ENCODE measurements around the gene SAAL1. TPM values are rescaled to one million over a fixed set of nuclear protein-coding genes. Genes with fewer than 3 reads are reported as not detected.

The SAAL1 gene
- total RNA-seq, 5 donors from 2014 or later (not counting 1 experiment from before 2014, with no cell fraction given), result 17.2 to 22.5 (median 18.8) TPM

- no peaks in the 10 kb centered on the region for H3K9me3 ChIP-seq
- H3K4me3 ChIP-seq (ENCODE audit: control insufficient read depth in 1 of 2, extremely low read depth in 1 of 2, low read length in 1 of 2), result no peak overlapping the region
- no peak overlapping the region for H3K27ac Mint-ChIP-seq
- no peaks in the 10 kb centered on the region for H3K4me1 Mint-ChIP-seq
- no peak for DNase-seq
- no peaks in the 10 kb centered on the region for H3K9me3 Mint-ChIP-seq
- H3K36me3 Mint-ChIP-seq, result peaks cover 23% of the 10 kb centered on the region
- no peak overlapping the region for H3K27ac ChIP-seq (ENCODE audit: low read length)
- ATAC-seq (replicated peaks in 1 of 4), result no peak
- H3K4me3 Mint-ChIP-seq, result no peak overlapping the region
- ChIA-PET POLR2A (interaction anchor here in 1 of 2 donors (0.6 kb wide), 1 partner anchor 463 kb away, joined by 7 read pairs; no protein-coding TSS in a partner anchor), CTCF (interaction anchor here in 1 of 2 donors (0.6 kb wide), 1 partner anchor 14 kb away, joined by 4 read pairs; no protein-coding TSS in a partner anchor)
- no CpG with 5 or more reads among the region's 3 CpGs for WGBS (ENCODE audit: insufficient coverage)
- H3K27me3 ChIP-seq (replicated peaks in 1 of 2; ENCODE audit: control insufficient read depth in 2 of 2, extremely low read depth in 1 of 2, insufficient read depth in 2 of 2, low read length in 1 of 2), result no peaks in the 10 kb centered on the region
- no peaks in the 10 kb centered on the region for H3K4me1 ChIP-seq (ENCODE audit: control insufficient read depth in 1 of 2, extremely low read depth in 1 of 2, insufficient read depth in 2 of 2, low read length in 2 of 2)
- no peaks in the 10 kb centered on the region for H3K36me3 ChIP-seq (ENCODE audit: control insufficient read depth in 2 of 2, extremely low read depth in 1 of 2, insufficient read depth in 1 of 2, low read length in 1 of 2)
- H3K27me3 Mint-ChIP-seq, result no peaks in the 10 kb centered on the region
Observed at GRCh38 chr11:18075444-18075843, 30.4 kb downstream of the SAAL1 start.

- Mint-ChIP-seq H3K36me3 (peaks cover 34% of the 10 kb centered on the region), H3K27ac (no peak overlapping the region), H3K9me3 (no peaks in the 10 kb centered on the region), H3K27me3 (no peaks in the 10 kb centered on the region), H3K4me1 (no peaks in the 10 kb centered on the region), H3K4me3 (no peak overlapping the region)
- Histone ChIP-seq H3K27me3 (replicated peaks in 1 of 2; ENCODE audit: control insufficient read depth in 2 of 2, extremely low read depth in 1 of 2, insufficient read depth in 2 of 2, low read length in 1 of 2) (no peaks in the 10 kb centered on the region), H3K4me3 (ENCODE audit: control insufficient read depth in 1 of 2, extremely low read depth in 1 of 2, low read length in 1 of 2) (no peak overlapping the region), H3K4me1 (ENCODE audit: control insufficient read depth in 1 of 2, extremely low read depth in 1 of 2, insufficient read depth in 2 of 2, low read length in 2 of 2) (no peaks in the 10 kb centered on the region), H3K9me3 (no peaks in the 10 kb centered on the region), H3K27ac (ENCODE audit: low read length) (no peak overlapping the region), H3K36me3 (ENCODE audit: control insufficient read depth in 2 of 2, extremely low read depth in 1 of 2, insufficient read depth in 1 of 2, low read length in 1 of 2) (no peaks in the 10 kb centered on the region)
- WGBS (ENCODE audit: insufficient coverage), result no CpG with 5 or more reads among the region's 4 CpGs
- ChIA-PET POLR2A (interaction anchor here in 1 of 2 donors (0.6 kb wide), 1 partner anchor 18 kb away, joined by 3 read pairs; no protein-coding TSS in a partner anchor), CTCF (interaction anchor here in 1 of 2 donors (1.0 kb wide), 1 partner anchor 80 kb away, joined by 3 read pairs; no protein-coding TSS in a partner anchor)
- DNase-seq (no peak), ATAC-seq (replicated peaks in 1 of 4) (no peak)
Observed at GRCh38 chr11:18071098-18071705, 34.7 kb downstream of the SAAL1 start.

GRCh38 chr11:18067372-18067771 is 38.5 kb downstream of the SAAL1 start:
- H3K27me3 Mint-ChIP-seq, result no peaks in the 10 kb centered on the region
- peaks cover 21% of the 10 kb centered on the region for H3K36me3 Mint-ChIP-seq
- no peak for ATAC-seq (replicated peaks in 1 of 4)

GRCh38 chr11:18066626-18067025 is 39.3 kb downstream of the SAAL1 start:
- no peaks in the 10 kb centered on the region for H3K27me3 ChIP-seq (replicated peaks in 1 of 2; ENCODE audit: control insufficient read depth in 2 of 2, extremely low read depth in 1 of 2, insufficient read depth in 2 of 2, low read length in 1 of 2)
- no peak for DNase-seq
- no peaks in the 10 kb centered on the region for H3K27me3 Mint-ChIP-seq
- H3K36me3 ChIP-seq (ENCODE audit: control insufficient read depth in 2 of 2, extremely low read depth in 1 of 2, insufficient read depth in 1 of 2, low read length in 1 of 2), result no peaks in the 10 kb centered on the region
- H3K9me3 ChIP-seq, result no peaks in the 10 kb centered on the region
- H3K36me3 Mint-ChIP-seq, result peaks cover 21% of the 10 kb centered on the region
- no peak overlapping the region for H3K27ac ChIP-seq (ENCODE audit: low read length)
- no peaks in the 10 kb centered on the region for H3K4me1 ChIP-seq (ENCODE audit: control insufficient read depth in 1 of 2, extremely low read depth in 1 of 2, insufficient read depth in 2 of 2, low read length in 2 of 2)
- ChIA-PET CTCF (no interaction called here), POLR2A (interaction anchor here in 1 of 2 donors (0.5 to 0.6 kb wide), 2 partner anchors 26 to 37 kb away, joined by 3 to 5 read pairs; no protein-coding TSS in a partner anchor)
- H3K27ac Mint-ChIP-seq, result no peak overlapping the region
- no peak overlapping the region for H3K4me3 Mint-ChIP-seq
- no peak for ATAC-seq (replicated peaks in 1 of 4)
- no peak overlapping the region for H3K4me3 ChIP-seq (ENCODE audit: control insufficient read depth in 1 of 2, extremely low read depth in 1 of 2, low read length in 1 of 2)
- WGBS (ENCODE audit: insufficient coverage), result no CpG with 5 or more reads among the region's 2 CpGs
- H3K9me3 Mint-ChIP-seq, result no peaks in the 10 kb centered on the region
- H3K4me1 Mint-ChIP-seq, result no peaks in the 10 kb centered on the region

More at GRCh38 chr11:18067372-18067771, 38.5 kb downstream of the SAAL1 start:
- no peaks in the 10 kb centered on the region for H3K4me1 ChIP-seq (ENCODE audit: control insufficient read depth in 1 of 2, extremely low read depth in 1 of 2, insufficient read depth in 2 of 2, low read length in 2 of 2)
- no peak for DNase-seq
- ChIA-PET POLR2A (interaction anchor here (0.5 kb wide), 2 partner anchors 37 to 38 kb away, joined by 5 to 6 read pairs; no protein-coding TSS in a partner anchor), CTCF (no interaction called here)
- H3K36me3 ChIP-seq (ENCODE audit: control insufficient read depth in 2 of 2, extremely low read depth in 1 of 2, insufficient read depth in 1 of 2, low read length in 1 of 2), result no peaks in the 10 kb centered on the region
- Mint-ChIP-seq H3K9me3 (no peaks in the 10 kb centered on the region), H3K4me1 (no peaks in the 10 kb centered on the region), H3K4me3 (no peak overlapping the region), H3K27ac (no peak overlapping the region)
- no peak overlapping the region for H3K27ac ChIP-seq (ENCODE audit: low read length)
- no peaks in the 10 kb centered on the region for H3K9me3 ChIP-seq
- WGBS (ENCODE audit: insufficient coverage), result no CpG with 5 or more reads among the region's 2 CpGs
- H3K27me3 ChIP-seq (replicated peaks in 1 of 2; ENCODE audit: control insufficient read depth in 2 of 2, extremely low read depth in 1 of 2, insufficient read depth in 2 of 2, low read length in 1 of 2), result no peaks in the 10 kb centered on the region
- no peak overlapping the region for H3K4me3 ChIP-seq (ENCODE audit: control insufficient read depth in 1 of 2, extremely low read depth in 1 of 2, low read length in 1 of 2)

- WGBS (ENCODE audit: insufficient coverage), result 94% methylated on average over 3 of the region's 8 CpGs
Observed at GRCh38 chr11:18065572-18065971, 40.3 kb downstream of the SAAL1 start.

GRCh38 chr11:18064450-18065054 is 41.3 kb downstream of the SAAL1 start:
- Mint-ChIP-seq H3K4me1 (no peaks in the 10 kb centered on the region), H3K9me3 (no peaks in the 10 kb centered on the region), H3K4me3 (no peak overlapping the region), H3K36me3 (peaks cover 17% of the 10 kb centered on the region), H3K27me3 (no peaks in the 10 kb centered on the region), H3K27ac (no peak overlapping the region)
- Histone ChIP-seq H3K4me3 (ENCODE audit: control insufficient read depth in 1 of 2, extremely low read depth in 1 of 2, low read length in 1 of 2) (no peak overlapping the region), H3K9me3 (no peaks in the 10 kb centered on the region), H3K27ac (ENCODE audit: low read length) (no peak overlapping the region), H3K4me1 (ENCODE audit: control insufficient read depth in 1 of 2, extremely low read depth in 1 of 2, insufficient read depth in 2 of 2, low read length in 2 of 2) (no peaks in the 10 kb centered on the region), H3K36me3 (ENCODE audit: control insufficient read depth in 2 of 2, extremely low read depth in 1 of 2, insufficient read depth in 1 of 2, low read length in 1 of 2) (no peaks in the 10 kb centered on the region), H3K27me3 (replicated peaks in 1 of 2; ENCODE audit: control insufficient read depth in 2 of 2, extremely low read depth in 1 of 2, insufficient read depth in 2 of 2, low read length in 1 of 2) (no peaks in the 10 kb centered on the region)
- WGBS (ENCODE audit: insufficient coverage), result 78% methylated on average over 3 of the region's 7 CpGs
- ChIA-PET POLR2A (no interaction called here), CTCF (no interaction called here)
- DNase-seq (no peak), ATAC-seq (replicated peaks in 1 of 4) (no peak)

More at GRCh38 chr11:18065572-18065971, 40.3 kb downstream of the SAAL1 start:
- H3K27me3 Mint-ChIP-seq, result no peaks in the 10 kb centered on the region
- H3K27ac Mint-ChIP-seq, result no peak overlapping the region
- H3K27ac ChIP-seq (ENCODE audit: low read length), result no peak overlapping the region
- ChIA-PET POLR2A (no interaction called here), CTCF (no interaction called here)
- H3K9me3 ChIP-seq, result no peaks in the 10 kb centered on the region
- H3K4me1 Mint-ChIP-seq, result no peaks in the 10 kb centered on the region
- H3K36me3 ChIP-seq (ENCODE audit: control insufficient read depth in 2 of 2, extremely low read depth in 1 of 2, insufficient read depth in 1 of 2, low read length in 1 of 2), result no peaks in the 10 kb centered on the region
- no peak overlapping the region for H3K4me3 ChIP-seq (ENCODE audit: control insufficient read depth in 1 of 2, extremely low read depth in 1 of 2, low read length in 1 of 2)
- no peak for ATAC-seq (replicated peaks in 1 of 4)
- no peak overlapping the region for H3K4me3 Mint-ChIP-seq
- no peak for DNase-seq
- peaks cover 21% of the 10 kb centered on the region for H3K36me3 Mint-ChIP-seq
- no peaks in the 10 kb centered on the region for H3K27me3 ChIP-seq (replicated peaks in 1 of 2; ENCODE audit: control insufficient read depth in 2 of 2, extremely low read depth in 1 of 2, insufficient read depth in 2 of 2, low read length in 1 of 2)
- no peaks in the 10 kb centered on the region for H3K4me1 ChIP-seq (ENCODE audit: control insufficient read depth in 1 of 2, extremely low read depth in 1 of 2, insufficient read depth in 2 of 2, low read length in 2 of 2)
- no peaks in the 10 kb centered on the region for H3K9me3 Mint-ChIP-seq

All from T-cell (primary cell).